HFF-Myc (cell line): ENCODE results near the gene GAREM1.
"Not testable (repeated sequence)": the region's sequence is repeated elsewhere in the genome, so short reads cannot be mapped to it uniquely, and the experiment has no call there.

ENCODE experiments used
- DNase-seq: peaks from one replicate; pipeline ENCODE4 v3.0.0-alpha.2; 2011; ENCODE audit warnings: low read depth; ENCODE audit errors: extremely low read depth
- H3K4me3 ChIP-seq: replicated peaks from 2 replicates; pipeline ENCODE4 v1.5.1; 2011; ENCODE audit warnings: low read depth, mild to moderate bottlenecking, control low read depth, low read length
- CTCF ChIP-seq: IDR thresholded peaks from 2 replicates; pipeline ENCODE4 v1.5.1; 2012; ENCODE audit warnings: mild to moderate bottlenecking, low read depth, low read length, control low read depth; ENCODE audit errors: missing control alignments

GAREM1 gene

GRCh38 chr18:32354518-32354917 lies 116.2 kb downstream of the GAREM1 start:
- DNase-seq, result no peak
- TF ChIP-seq CTCF, result no peak
- no peak overlapping the region for H3K4me3 ChIP-seq

GRCh38 chr18:32353257-32353656 lies 117.4 kb downstream of the GAREM1 start:
- no peak for DNase-seq
- H3K4me3 ChIP-seq, result no peak overlapping the region
- TF ChIP-seq CTCF, result no peak

GRCh38 chr18:32351032-32351431 lies 119.7 kb downstream of the GAREM1 start:
- no peak for DNase-seq
- no peak for TF ChIP-seq CTCF
- no peak overlapping the region for H3K4me3 ChIP-seq

- peak; percentile 75 for DNase-seq
- no peak overlapping the region for H3K4me3 ChIP-seq
- TF ChIP-seq CTCF, result no peak
These were observed 120.8 kb downstream of the GAREM1 start for GRCh38 chr18:32349728-32350395.

GRCh38 chr18:32346671-32347070 lies 124.0 kb downstream of the GAREM1 start:
- DNase-seq, result no peak
- TF ChIP-seq CTCF, result no peak
- H3K4me3 ChIP-seq, result no peak overlapping the region

GRCh38 chr18:32343634-32344033 lies 127.0 kb downstream of the GAREM1 start:
- no peak for TF ChIP-seq CTCF
- DNase-seq, result no peak
- no peak overlapping the region for H3K4me3 ChIP-seq

GRCh38 chr18:32341112-32341511 lies 129.6 kb downstream of the GAREM1 start:
- not testable (repeated sequence) for DNase-seq, H3K4me3 ChIP-seq
